Heart right ventricle (tissue), 16 donors: ENCODE results near the gene POLN. TPM values are rescaled to one million over a fixed set of nuclear protein-coding genes. Genes with fewer than 3 reads are reported as not detected.
"Not testable (repeated sequence)": the region's sequence is repeated elsewhere in the genome, so short reads cannot be mapped to it uniquely, and the experiment has no call there.

Source experiments
- ATAC-seq, 8 donors: fragments of 200-7000 bp; cut with Tn5 transposase; one replicate each; pipeline ENCODE4 v1.9.1; 2020; ENCODE audit warnings: mild to moderate bottlenecking in 8 of 8, moderate library complexity in 8 of 8, moderate number of reproducible peaks in 1 of 8
- DNase-seq, 2 donors: peaks; one replicate each; pipeline ENCODE4 v3.0.0-alpha.2; 2020
- H3K27ac ChIP-seq, 10 donors: fragments of 200-600 bp; sonication (generic) in 2 of 10; one replicate each; pipeline versions ENCODE4 v1.5.0 to v1.8.0; 2020 to 2022; ENCODE audit warnings: mild to moderate bottlenecking in 3 of 10
- H3K27me3 ChIP-seq, 7 donors: fragments of 200-600 bp; one replicate each; pipeline ENCODE4 v1.8.0; 2021 to 2022; ENCODE audit warnings: mild to moderate bottlenecking in 2 of 7
- H3K36me3 ChIP-seq, 9 donors: fragments of 200-600 bp; sonication (generic) in 1 of 9; one replicate each; pipeline versions ENCODE4 v1.5.0 to v1.8.0; 2020 to 2022; ENCODE audit warnings: mild to moderate bottlenecking in 2 of 9
- H3K4me1 ChIP-seq, 9 donors: fragments of 200-600 bp; sonication (generic) in 1 of 9; one replicate each; pipeline versions ENCODE4 v1.5.0 to v1.8.0; 2020 to 2022; ENCODE audit warnings: mild to moderate bottlenecking in 4 of 9
- H3K4me3 ChIP-seq, 10 donors: fragments of 200-600 bp; sonication (generic) in 2 of 10; one replicate each; pipeline versions ENCODE4 v1.5.0 to v1.8.0; 2020 to 2022; ENCODE audit warnings: mild to moderate bottlenecking in 7 of 10, moderate library complexity in 2 of 10
- H3K9me3 ChIP-seq, 11 donors: fragments of 200-600 bp in 10 of 11; sonication (generic) in 2 of 11; one replicate each; pipeline versions ENCODE4 v1.5.0 to v1.8.0; 2013 to 2022; ENCODE audit warnings: mild to moderate bottlenecking in 2 of 11, control low read depth in 1 of 11, moderate library complexity in 1 of 11
- CTCF ChIP-seq, 9 donors: fragments of 200-600 bp; sonication (generic) in 2 of 9; IDR thresholded peaks; one replicate each; pipeline versions ENCODE4 v1.5.0 to v1.8.0; 2021 to 2022; ENCODE audit warnings: antibody characterized with exemption in 9 of 9, mild to moderate bottlenecking in 5 of 9, moderate library complexity in 1 of 9
- WGBS, 2 donors: extraction: QIAGEN DNeasy Blood & Tissue Kit; methylation state at CpG; one replicate each; pipeline ENCODE4 v1.1.7; 2013; ENCODE audit warnings: inconsistent platforms in 1 of 2; 5-methylcytosine and 5-hydroxymethylcytosine counted together
- intact Hi-C, 10 donors: fragments of 100-400 bp; cut with DNase I; formaldehyde crosslinking; loops; one replicate each; pipeline versions ENCODE4 v1.11.1 to v1.14.2; 2022
- polyA plus RNA-seq, 2 donors: library from polyadenylated mRNA; stranded (reverse); fragments of 200-250 nt; gene quantifications; one replicate each; pipeline ENCODE4 v1.2.3, GENCODE V29; 2013
- total RNA-seq, 10 donors: library from RNA; stranded (reverse); fragmentation: NEBNext Ultra II Directional in 3 of 10; extraction: Animal tissue kit (Norgen Biotek cat#: 25700) in 3 of 10; gene quantifications; one replicate each; pipeline versions ENCODE4 v1.2.1 to v1.2.4, GENCODE V29; 2021 to 2023
- donor health status: Arrhythmogenic right ventricular cardiomyopathy.
- donor health status: ischemic (EF 13 %, LVEDD 7.1; RV severe dilation, severe dysfunction).
- donor health status: healthy with polysubstance abuse.
- donor health status: DM: no; HTN: yes; CAD: no.
- donor health status: DM: no; HTN: no; CAD: no.
- donor health status: ischemic (EF 25% LVEDD 6.9; RV normal size, moderate dysfunction).
- donor health status: ischemic (EF 25% LVEDD 5.7; RV mildly dilated, moderate dysfunction).
- donor health status: healthy.
- donor health status: DM: yes; HTN: yes; CAD: no.
- donor health status: Ischemic cardiomyopathy.
- donor health status: ischemic (EF 35%, LVEDD 5.7; RV mildly dilated, moderate dysfunction).
- donor health status: nonischemic (EF 11% LVEDD 7.7; RV severe dilation, severe dysfunction).
- donor health status: DM: yes; HTN: yes; CAD: no.
- donor health status: PGD.
- donor health status: ischemic (EF 29% LVEDD 5.4; RV normal size, mild dysfunction).
- donor health status: nonischemic (EF 23%, LVEDD 6.1; RV moderate dilation, normal function).

Gene POLN
- total and polyA plus RNA-seq, 12 donors = 0.97 to 3.1 (median 2.1) TPM

- H3K36me3 ChIP-seq = peaks cover 0 to 82% (median 11%) of the 10 kb centered on the region in 9 donors
- no peaks in the 10 kb centered on the region for H3K27me3 ChIP-seq
- ATAC-seq (no peak), DNase-seq (no peak)
- no peak overlapping the region for H3K4me3 ChIP-seq
- TF ChIP-seq CTCF (IDR thresholded peaks at IDR 0.05) = no peak
- intact Hi-C loops = loop anchor here in 1 of 10 donors (10.0 kb wide), 1 partner anchor 118 kb away; no protein-coding TSS in a partner anchor
- no peaks in the 10 kb centered on the region for H3K9me3 ChIP-seq
- H3K4me1 ChIP-seq = peaks cover 4 to 45% (median 30%) of the 10 kb centered on the region in 9 donors
- no peak overlapping the region for H3K27ac ChIP-seq
- 45 to 55% methylated on average over 3 of the region's 3 CpGs for WGBS, 2 donors
Measured at GRCh38 chr4:2236944-2237666, 4.8 kb downstream of the POLN start.

- DNase-seq (no peak), ATAC-seq (no peak)
- H3K4me1 ChIP-seq = no peaks in the 10 kb centered on the region
- H3K36me3 ChIP-seq = peaks cover 0 to 84% (median 11%) of the 10 kb centered on the region in 9 donors
- no peak overlapping the region for H3K27ac ChIP-seq
- no peak overlapping the region for H3K4me3 ChIP-seq
- intact Hi-C loops = loop anchor here in 1 of 10 donors (10.0 kb wide), 1 partner anchor 124 kb away; no protein-coding TSS in a partner anchor
- WGBS, 2 donors = 98 to 99% methylated on average over 6 of the region's 6 CpGs
- TF ChIP-seq CTCF (IDR thresholded peaks at IDR 0.05) = no peak
- no peaks in the 10 kb centered on the region for H3K9me3 ChIP-seq
- no peaks in the 10 kb centered on the region for H3K27me3 ChIP-seq
Measured at GRCh38 chr4:2231082-2231481, 10.8 kb downstream of the POLN start.

GRCh38 chr4:2226261-2226660 lies 15.7 kb downstream of the POLN start:
- H3K27me3 ChIP-seq = no peaks in the 10 kb centered on the region
- 81 to 88% methylated on average over 2 of the region's 2 CpGs for WGBS, 2 donors
- TF ChIP-seq CTCF (IDR thresholded peaks at IDR 0.05) = no peak
- peaks cover 0 to 75% (median 4%) of the 10 kb centered on the region in 9 donors for H3K36me3 ChIP-seq
- intact Hi-C loops = loop anchor here in 3 of 10 donors (10.0 kb wide), 3 partner anchors 209 to 239 kb away; partner anchors contain the start of gene RNF4 (in 1 of the 3)
- H3K4me1 ChIP-seq = no peaks in the 10 kb centered on the region
- H3K9me3 ChIP-seq = no peaks in the 10 kb centered on the region
- H3K27ac ChIP-seq = no peak overlapping the region
- no peak for DNase-seq
- no peak overlapping the region for H3K4me3 ChIP-seq
- ATAC-seq = no peak

- Histone ChIP-seq H3K4me3 (no peak overlapping the region), H3K27ac (no peak overlapping the region), H3K36me3 (peaks cover 0 to 53% (median 0%) of the 10 kb centered on the region in 9 donors), H3K4me1 (peaks cover 0 to 7% (median 3%) of the 10 kb centered on the region in 9 donors), H3K9me3 (no peaks in the 10 kb centered on the region), H3K27me3 (no peaks in the 10 kb centered on the region)
- TF ChIP-seq CTCF (IDR thresholded peaks at IDR 0.05) = no peak
- ATAC-seq = no peak
- WGBS, 2 donors = 90 to 100% methylated on average over 2 of the region's 2 CpGs
- no peak for DNase-seq
- intact Hi-C loops = loop anchor here in 8 of 10 donors (5.0 to 10.0 kb wide), 8 partner anchors 212 to 414 kb away; partner anchors contain the start of gene RNF4 (in 2 of the 8)
Measured at GRCh38 chr4:2222838-2223237, 19.1 kb downstream of the POLN start.

GRCh38 chr4:2221378-2221777 lies 20.5 kb downstream of the POLN start:
- not testable (repeated sequence) for DNase-seq, H3K27me3 ChIP-seq, H3K4me1 ChIP-seq, H3K9me3 ChIP-seq, H3K27ac ChIP-seq, H3K4me3 ChIP-seq, ATAC-seq
- H3K36me3 ChIP-seq = peaks cover 0 to 40% (median 0%) of the 10 kb centered on the region in 9 donors
- intact Hi-C loops = loop anchor here in 8 of 10 donors (5.0 to 10.0 kb wide), 8 partner anchors 213 to 416 kb away; partner anchors contain the start of gene RNF4 (in 2 of the 8)
- WGBS, 2 donors = 61 to 65% methylated on average over 4 of the region's 4 CpGs
